Measurements from ENCODE around the gene SLC11A2.

The SLC11A2 gene

GRCh38 chr12:50986966-50987737 lies 39.0 kb downstream of the SLC11A2 start:
- peak; percentile 62 for TF ChIP-seq CTCF (IDR thresholded peaks at IDR 0.05; ENCODE audit: control insufficient read depth, extremely low read depth, insufficient read depth)
- peak; percentile 14 for DNase-seq (ENCODE audit: low read depth)
- H3K4me3 ChIP-seq (ENCODE audit: low read depth, low read length), result no peak overlapping the region

- no peak for DNase-seq (ENCODE audit: low read depth)
- TF ChIP-seq CTCF (IDR thresholded peaks at IDR 0.05; ENCODE audit: control insufficient read depth, extremely low read depth, insufficient read depth), result no peak
- no peak overlapping the region for H3K4me3 ChIP-seq (ENCODE audit: low read depth, low read length)
Measured at GRCh38 chr12:50985322-50985721, 40.9 kb downstream of the SLC11A2 start.

- no peak for TF ChIP-seq CTCF (IDR thresholded peaks at IDR 0.05; ENCODE audit: control insufficient read depth, extremely low read depth, insufficient read depth)
- no peak overlapping the region for H3K4me3 ChIP-seq (ENCODE audit: low read depth, low read length)
- no peak for DNase-seq (ENCODE audit: low read depth)
Measured at GRCh38 chr12:50984586-50985298, 41.4 kb downstream of the SLC11A2 start.

- DNase-seq (ENCODE audit: low read depth), result no peak
- no peak overlapping the region for H3K4me3 ChIP-seq (ENCODE audit: low read depth, low read length)
- no peak for TF ChIP-seq CTCF (IDR thresholded peaks at IDR 0.05; ENCODE audit: control insufficient read depth, extremely low read depth, insufficient read depth)
Measured at GRCh38 chr12:50981319-50982239, 44.6 kb downstream of the SLC11A2 start.

- TF ChIP-seq CTCF (IDR thresholded peaks at IDR 0.05; ENCODE audit: control insufficient read depth, extremely low read depth, insufficient read depth), result no peak
- DNase-seq (ENCODE audit: low read depth), result no peak
- no peak overlapping the region for H3K4me3 ChIP-seq (ENCODE audit: low read depth, low read length)
Measured at GRCh38 chr12:50980545-50980944, 45.6 kb downstream of the SLC11A2 start.

GRCh38 chr12:50979369-50980052 lies 46.7 kb downstream of the SLC11A2 start:
- no peak for DNase-seq (ENCODE audit: low read depth)
- no peak overlapping the region for H3K4me3 ChIP-seq (ENCODE audit: low read depth, low read length)
- no peak for TF ChIP-seq CTCF (IDR thresholded peaks at IDR 0.05; ENCODE audit: control insufficient read depth, extremely low read depth, insufficient read depth)
